ENCODE data around the gene RCCD1. TPM values are rescaled to one million over a fixed set of nuclear protein-coding genes. Genes with fewer than 3 reads are reported as not detected.

Gene RCCD1
- total RNA-seq, 1 experiment from 2014 or later, result 38.5 TPM

GRCh38 chr15:90914305-90915080, 40.2 kb upstream of the RCCD1 start:
- no peaks in the 10 kb centered on the region for H3K4me1 ChIP-seq (ENCODE audit: control insufficient read depth in 1 of 2, insufficient read depth in 2 of 2, low read length in 2 of 2)
- RAD21 ChIA-PET (ENCODE audit: low non-redundant PET in 1 of 2, low total read pairs in 2 of 2, uncharacterized antibody in 2 of 2, unreplicated experiment in 2 of 2), result no interaction called here
- no peak overlapping the region for H3K27ac ChIP-seq (ENCODE audit: low read depth, low read length)
- no peak for ATAC-seq
- CTCF ChIA-PET, result no interaction called here
- H3K27me3 ChIP-seq (ENCODE audit: insufficient read depth, low read length), result no peaks in the 10 kb centered on the region
- TF ChIP-seq RAD21 (IDR thresholded peaks at IDR 0.05; ENCODE audit: low read depth) (no peak), EZH2phosphoT487 (IDR thresholded peaks at IDR 0.05; ENCODE audit: borderline replicate concordance) (no peak), SIN3A (IDR thresholded peaks at IDR 0.05; ENCODE audit: low read depth) (no peak), ZNF274 (IDR thresholded peaks at IDR 0.05; ENCODE audit: low read depth, low read length) (no peak), CEBPB (IDR thresholded peaks at IDR 0.05; ENCODE audit: low read depth) (no peak), REST (IDR thresholded peaks at IDR 0.05; ENCODE audit: low read depth) (no peak), EZH2 (IDR thresholded peaks at IDR 0.05) (no peak), ELF1 (IDR thresholded peaks at IDR 0.05; ENCODE audit: borderline replicate concordance, low read depth) (no peak), POLR2A (IDR thresholded peaks at IDR 0.05; ENCODE audit: borderline replicate concordance, extremely low read depth, insufficient read depth, insufficient read length) (no peak), POLR2AphosphoS5 (IDR thresholded peaks at IDR 0.05; ENCODE audit: low read depth, low read length) (no peak), JUND (IDR thresholded peaks at IDR 0.05) (no peak), YY1 (IDR thresholded peaks at IDR 0.05; ENCODE audit: extremely low read depth, insufficient replicate concordance, low read depth, low read length) (no peak), FOSL1 (IDR thresholded peaks at IDR 0.05; ENCODE audit: low read depth) (no peak), ZFX (IDR thresholded peaks at IDR 0.05) (no peak), SRF (IDR thresholded peaks at IDR 0.05; ENCODE audit: low read depth) (no peak), CTCF (IDR thresholded peaks at IDR 0.05 in 2 of 3, conservative IDR thresholded peaks at IDR 0.05 in 1 of 3; ENCODE audit: borderline replicate concordance in 1 of 3, insufficient read depth in 1 of 3, low read depth in 2 of 3, low read length in 2 of 3) (no peak), SP1 (IDR thresholded peaks at IDR 0.05; ENCODE audit: low read depth) (no peak), EGR1 (IDR thresholded peaks at IDR 0.05; ENCODE audit: low read depth) (no peak), ATF3 (IDR thresholded peaks at IDR 0.05) (no peak), TCF7L2 (IDR thresholded peaks at IDR 0.05; ENCODE audit: borderline replicate concordance, extremely low read depth, insufficient read depth, insufficient read length) (no peak)
- POLR2A ChIA-PET, result no interaction called here
- DNase-seq (ENCODE audit: low read depth, low spot score), result no peak
- H4K20me1 ChIP-seq (ENCODE audit: insufficient read depth), result no peaks in the 10 kb centered on the region
- intact Hi-C loops (cut with micrococcal nuclease), result no loop called here
- no peak overlapping the region for H3K4me2 ChIP-seq (ENCODE audit: low read length)
- H3K4me3 ChIP-seq (replicated peaks in 1 of 2; ENCODE audit: low read depth in 1 of 2, low read length in 2 of 2), result no peak overlapping the region
- no peaks in the 10 kb centered on the region for H3K9me2 ChIP-seq (ENCODE audit: insufficient read depth)
- H2AFZ ChIP-seq (ENCODE audit: low read depth, low read length, poor library complexity, severe bottlenecking), result no peak overlapping the region
- H3K79me2 ChIP-seq (ENCODE audit: insufficient read depth, low read length), result no peaks in the 10 kb centered on the region
- BruUV-seq (replicated peaks), result no TSS peak
- H3K9ac ChIP-seq (ENCODE audit: low read length), result no peak overlapping the region
- no peaks in the 10 kb centered on the region for H3K9me3 ChIP-seq (ENCODE audit: control insufficient read depth in 1 of 2, insufficient read depth in 1 of 2, low read depth in 1 of 2, low read length in 2 of 2)
- peaks cover 2 to 4% of the 10 kb centered on the region in 2 experiments; a peak in 2 of 4 replicates for H3K36me3 ChIP-seq (ENCODE audit: control insufficient read depth in 1 of 2, insufficient read depth in 2 of 2, low read length in 2 of 2)
